GM23338 (cell line): ENCODE measurements around the gene MTHFD1L. TPM values are rescaled to one million over a fixed set of nuclear protein-coding genes. Genes with fewer than 3 reads are reported as not detected.

ENCODE experiments used
- CREB1 ChIP-seq: fragments of 250-450 bp; sonication (Bioruptor Pico); IDR thresholded peaks from 2 replicates; pipeline ENCODE4 v1.5.0; 2020; ENCODE audit warnings: low read depth, mild to moderate bottlenecking, moderate library complexity
- ETS1 ChIP-seq: IDR thresholded peaks from 2 replicates; pipeline ENCODE4 v1.6.1; 2016; ENCODE audit warnings: antibody characterized with exemption
- JUNB ChIP-seq: IDR thresholded peaks from one replicate; pipeline ENCODE4 v1.6.1; 2016; ENCODE audit warnings: antibody characterized with exemption; ENCODE audit not compliant: unreplicated experiment
- NANOG ChIP-seq: IDR thresholded peaks from 2 replicates; pipeline ENCODE4 v1.6.1; 2016; ENCODE audit warnings: antibody characterized with exemption, borderline replicate concordance
- STAT1 ChIP-seq: IDR thresholded peaks from one replicate; pipeline ENCODE4 v1.6.1; 2016; ENCODE audit warnings: antibody characterized with exemption; ENCODE audit not compliant: unreplicated experiment
- ZNF114 ChIP-seq: fragments of 250-450 bp; sonication (Bioruptor Pico); IDR thresholded peaks from 2 replicates; pipeline ENCODE4 v1.5.0; 2020; ENCODE audit warnings: mild to moderate bottlenecking, moderate library complexity
- polyA plus RNA-seq: library from polyadenylated mRNA; unstranded; fragments of >200 nt; fragmentation: Nextera tagmentation; extraction: Ambion mirVana; gene quantifications from 2 replicates; pipeline ENCODE4 v1.2.1, GENCODE V29; 2016
- total RNA-seq: library from RNA; depleted of rRNA; stranded (reverse); fragments of >200 nt; shearing (Covaris generic); gene quantifications from 2 replicates; pipeline ENCODE4 v1.2.3, GENCODE V29; 2014
- TF ChIP-seq, protein P1 (sequence below): fragments of 250-450 bp; sonication (Bioruptor Pico); IDR thresholded peaks from 2 replicates; pipeline ENCODE4 v1.5.0; 2020; ENCODE audit warnings: mild to moderate bottlenecking, moderate library complexity
- TF ChIP-seq, protein P2 (sequence below), 2 experiments: fragments of 200-600 bp in 1 of 2; sonication (generic) in 1 of 2; conservative IDR thresholded peaks; 2 replicates each; pipeline versions ENCODE4 v1.5.1 to v1.6.1; 2016 to 2017; ENCODE audit warnings: antibody characterized with exemption in 2 of 2, low read depth in 2 of 2, mild to moderate bottlenecking in 2 of 2, moderate library complexity in 1 of 2

Gene MTHFD1L
- total and polyA plus RNA-seq, 2 experiments from 2014 or later: 53.2 to 66.8 TPM

DNA sequence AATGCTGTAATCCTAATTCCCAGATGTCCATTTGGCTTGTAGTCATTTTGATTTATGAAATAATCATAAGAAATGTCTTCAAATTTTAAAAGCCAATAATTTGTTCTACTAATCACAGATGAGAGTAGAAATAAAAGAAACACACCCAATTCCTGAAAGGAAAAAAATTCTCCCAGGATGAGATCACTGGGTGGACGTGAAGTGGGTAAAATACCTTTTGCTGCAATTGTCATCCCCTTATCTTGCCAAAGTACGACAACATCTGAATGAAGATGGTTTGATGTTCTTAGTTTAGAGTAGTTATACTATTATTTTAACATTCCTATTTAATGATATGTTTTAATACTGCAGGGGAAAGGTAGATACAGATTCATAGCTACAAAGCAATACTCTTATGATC lies 33.7 kb downstream of the MTHFD1L start (continued):
- TF ChIP-seq, protein P1, sequence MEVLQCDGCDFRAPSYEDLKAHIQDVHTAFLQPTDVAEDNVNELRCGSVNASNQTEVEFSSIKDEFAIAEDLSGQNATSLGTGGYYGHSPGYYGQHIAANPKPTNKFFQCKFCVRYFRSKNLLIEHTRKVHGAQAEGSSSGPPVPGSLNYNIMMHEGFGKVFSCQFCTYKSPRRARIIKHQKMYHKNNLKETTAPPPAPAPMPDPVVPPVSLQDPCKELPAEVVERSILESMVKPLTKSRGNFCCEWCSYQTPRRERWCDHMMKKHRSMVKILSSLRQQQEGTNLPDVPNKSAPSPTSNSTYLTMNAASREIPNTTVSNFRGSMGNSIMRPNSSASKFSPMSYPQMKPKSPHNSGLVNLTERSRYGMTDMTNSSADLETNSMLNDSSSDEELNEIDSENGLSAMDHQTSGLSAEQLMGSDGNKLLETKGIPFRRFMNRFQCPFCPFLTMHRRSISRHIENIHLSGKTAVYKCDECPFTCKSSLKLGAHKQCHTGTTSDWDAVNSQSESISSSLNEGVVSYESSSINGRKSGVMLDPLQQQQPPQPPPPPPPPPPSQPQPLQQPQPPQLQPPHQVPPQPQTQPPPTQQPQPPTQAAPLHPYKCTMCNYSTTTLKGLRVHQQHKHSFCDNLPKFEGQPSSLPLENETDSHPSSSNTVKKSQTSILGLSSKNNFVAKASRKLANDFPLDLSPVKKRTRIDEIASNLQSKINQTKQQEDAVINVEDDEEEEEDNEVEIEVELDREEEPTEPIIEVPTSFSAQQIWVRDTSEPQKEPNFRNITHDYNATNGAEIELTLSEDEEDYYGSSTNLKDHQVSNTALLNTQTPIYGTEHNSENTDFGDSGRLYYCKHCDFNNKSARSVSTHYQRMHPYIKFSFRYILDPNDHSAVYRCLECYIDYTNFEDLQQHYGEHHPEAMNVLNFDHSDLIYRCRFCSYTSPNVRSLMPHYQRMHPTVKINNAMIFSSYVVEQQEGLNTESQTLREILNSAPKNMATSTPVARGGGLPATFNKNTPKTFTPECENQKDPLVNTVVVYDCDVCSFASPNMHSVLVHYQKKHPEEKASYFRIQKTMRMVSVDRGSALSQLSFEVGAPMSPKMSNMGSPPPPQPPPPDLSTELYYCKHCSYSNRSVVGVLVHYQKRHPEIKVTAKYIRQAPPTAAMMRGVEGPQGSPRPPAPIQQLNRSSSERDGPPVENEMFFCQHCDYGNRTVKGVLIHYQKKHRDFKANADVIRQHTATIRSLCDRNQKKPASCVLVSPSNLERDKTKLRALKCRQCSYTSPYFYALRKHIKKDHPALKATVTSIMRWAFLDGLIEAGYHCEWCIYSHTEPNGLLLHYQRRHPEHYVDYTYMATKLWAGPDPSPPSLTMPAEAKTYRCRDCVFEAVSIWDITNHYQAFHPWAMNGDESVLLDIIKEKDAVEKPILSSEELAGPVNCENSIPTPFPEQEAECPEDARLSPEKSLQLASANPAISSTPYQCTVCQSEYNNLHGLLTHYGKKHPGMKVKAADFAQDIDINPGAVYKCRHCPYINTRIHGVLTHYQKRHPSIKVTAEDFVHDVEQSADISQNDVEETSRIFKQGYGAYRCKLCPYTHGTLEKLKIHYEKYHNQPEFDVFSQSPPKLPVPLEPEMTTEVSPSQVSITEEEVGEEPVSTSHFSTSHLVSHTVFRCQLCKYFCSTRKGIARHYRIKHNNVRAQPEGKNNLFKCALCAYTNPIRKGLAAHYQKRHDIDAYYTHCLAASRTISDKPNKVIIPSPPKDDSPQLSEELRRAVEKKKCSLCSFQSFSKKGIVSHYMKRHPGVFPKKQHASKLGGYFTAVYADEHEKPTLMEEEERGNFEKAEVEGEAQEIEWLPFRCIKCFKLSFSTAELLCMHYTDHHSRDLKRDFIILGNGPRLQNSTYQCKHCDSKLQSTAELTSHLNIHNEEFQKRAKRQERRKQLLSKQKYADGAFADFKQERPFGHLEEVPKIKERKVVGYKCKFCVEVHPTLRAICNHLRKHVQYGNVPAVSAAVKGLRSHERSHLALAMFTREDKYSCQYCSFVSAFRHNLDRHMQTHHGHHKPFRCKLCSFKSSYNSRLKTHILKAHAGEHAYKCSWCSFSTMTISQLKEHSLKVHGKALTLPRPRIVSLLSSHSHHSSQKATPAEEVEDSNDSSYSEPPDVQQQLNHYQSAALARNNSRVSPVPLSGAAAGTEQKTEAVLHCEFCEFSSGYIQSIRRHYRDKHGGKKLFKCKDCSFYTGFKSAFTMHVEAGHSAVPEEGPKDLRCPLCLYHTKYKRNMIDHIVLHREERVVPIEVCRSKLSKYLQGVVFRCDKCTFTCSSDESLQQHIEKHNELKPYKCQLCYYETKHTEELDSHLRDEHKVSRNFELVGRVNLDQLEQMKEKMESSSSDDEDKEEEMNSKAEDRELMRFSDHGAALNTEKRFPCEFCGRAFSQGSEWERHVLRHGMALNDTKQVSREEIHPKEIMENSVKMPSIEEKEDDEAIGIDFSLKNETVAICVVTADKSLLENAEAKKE (CRISPR knock-in tag): no peak
- TF ChIP-seq ETS1: no peak
- no peak for TF ChIP-seq CREB1
- TF ChIP-seq JUNB: no peak
- TF ChIP-seq STAT1: no peak
- TF ChIP-seq NANOG: no peak
- TF ChIP-seq ZNF114 (CRISPR knock-in tag): no peak
- TF ChIP-seq, protein P2, sequence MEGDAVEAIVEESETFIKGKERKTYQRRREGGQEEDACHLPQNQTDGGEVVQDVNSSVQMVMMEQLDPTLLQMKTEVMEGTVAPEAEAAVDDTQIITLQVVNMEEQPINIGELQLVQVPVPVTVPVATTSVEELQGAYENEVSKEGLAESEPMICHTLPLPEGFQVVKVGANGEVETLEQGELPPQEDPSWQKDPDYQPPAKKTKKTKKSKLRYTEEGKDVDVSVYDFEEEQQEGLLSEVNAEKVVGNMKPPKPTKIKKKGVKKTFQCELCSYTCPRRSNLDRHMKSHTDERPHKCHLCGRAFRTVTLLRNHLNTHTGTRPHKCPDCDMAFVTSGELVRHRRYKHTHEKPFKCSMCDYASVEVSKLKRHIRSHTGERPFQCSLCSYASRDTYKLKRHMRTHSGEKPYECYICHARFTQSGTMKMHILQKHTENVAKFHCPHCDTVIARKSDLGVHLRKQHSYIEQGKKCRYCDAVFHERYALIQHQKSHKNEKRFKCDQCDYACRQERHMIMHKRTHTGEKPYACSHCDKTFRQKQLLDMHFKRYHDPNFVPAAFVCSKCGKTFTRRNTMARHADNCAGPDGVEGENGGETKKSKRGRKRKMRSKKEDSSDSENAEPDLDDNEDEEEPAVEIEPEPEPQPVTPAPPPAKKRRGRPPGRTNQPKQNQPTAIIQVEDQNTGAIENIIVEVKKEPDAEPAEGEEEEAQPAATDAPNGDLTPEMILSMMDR (conservative IDR thresholded peaks at IDR 0.05; ENCODE audit: low read depth in 2 of 2): no peak
